Liver (tissue), 9 donors: ENCODE data around the gene FGR. TPM values are rescaled to one million over a fixed set of nuclear protein-coding genes. Genes with fewer than 3 reads are reported as not detected.

ENCODE experiments used
- DNase-seq: peaks from one replicate; pipeline ENCODE4 v3.0.0-alpha.2; 2017; ENCODE audit warnings: low spot score
- H3K27ac ChIP-seq, 2 donors: one replicate each; pipeline ENCODE4 v1.7.0; 2013; ENCODE audit warnings: inconsistent platforms in 2 of 2, low read length in 2 of 2, control low read depth in 1 of 2, low read depth in 1 of 2, mild to moderate bottlenecking in 1 of 2
- H3K27me3 ChIP-seq, 4 donors: one replicate each; pipeline versions ENCODE4 v1.6.1 to v1.7.0; 2013; ENCODE audit warnings: low read length in 3 of 4, inconsistent platforms in 1 of 4, mild to moderate bottlenecking in 1 of 4, moderate library complexity in 1 of 4; ENCODE audit not compliant: control insufficient read depth in 4 of 4, insufficient read depth in 4 of 4
- H3K36me3 ChIP-seq, 4 donors: one replicate each; pipeline versions ENCODE4 v1.6.1 to v1.7.0; 2013; ENCODE audit warnings: low read length in 3 of 4, mild to moderate bottlenecking in 3 of 4, low read depth in 1 of 4, moderate library complexity in 1 of 4; ENCODE audit not compliant: control insufficient read depth in 4 of 4, insufficient read depth in 3 of 4
- H3K4me1 ChIP-seq, 4 donors: one replicate each; pipeline versions ENCODE4 v1.6.1 to v1.7.0; 2013; ENCODE audit warnings: low read length in 3 of 4, mild to moderate bottlenecking in 3 of 4, moderate library complexity in 1 of 4; ENCODE audit not compliant: control insufficient read depth in 4 of 4, insufficient read depth in 4 of 4
- H3K4me3 ChIP-seq, 3 donors: one replicate each; pipeline versions ENCODE4 v1.6.1 to v1.7.0; 2013; ENCODE audit warnings: low read length in 3 of 3, control low read depth in 1 of 3, low read depth in 1 of 3, mild to moderate bottlenecking in 1 of 3
- H3K9ac ChIP-seq, 2 donors: one replicate each; pipeline ENCODE4 v1.7.0; 2013; ENCODE audit warnings: low read length in 2 of 2, mild to moderate bottlenecking in 2 of 2, moderate library complexity in 2 of 2, control low read depth in 1 of 2, low read depth in 1 of 2
- H3K9me3 ChIP-seq, 4 donors: one replicate each; pipeline versions ENCODE4 v1.6.1 to v1.7.0; 2013; ENCODE audit warnings: low read length in 3 of 4; ENCODE audit not compliant: control insufficient read depth in 4 of 4
- GABPA ChIP-seq, 2 donors: IDR thresholded peaks in 1 of 2; conservative IDR thresholded peaks in 1 of 2; 2 replicates each; pipeline ENCODE4 v1.6.1; 2016; ENCODE audit warnings: antibody characterized with exemption in 2 of 2, mild to moderate bottlenecking in 1 of 2, moderate library complexity in 1 of 2
- NR2F2 ChIP-seq: IDR thresholded peaks from 2 replicates; pipeline ENCODE4 v1.6.1; 2016; ENCODE audit warnings: antibody characterized with exemption
- RAD21 ChIP-seq, 2 donors: IDR thresholded peaks; 2 replicates each; pipeline ENCODE4 v1.6.1; 2016; ENCODE audit warnings: antibody characterized with exemption in 2 of 2, mild to moderate bottlenecking in 2 of 2
- RXRA ChIP-seq, 2 donors: IDR thresholded peaks; 2 replicates each; pipeline ENCODE4 v1.6.1; 2017 to 2018; ENCODE audit warnings: antibody characterized with exemption in 2 of 2, mild to moderate bottlenecking in 1 of 2
- SP1 ChIP-seq: IDR thresholded peaks from 2 replicates; pipeline ENCODE4 v1.6.1; 2018; ENCODE audit warnings: antibody characterized with exemption, mild to moderate bottlenecking
- TAF1 ChIP-seq: conservative IDR thresholded peaks from 2 replicates; pipeline ENCODE4 v1.6.1; 2016; ENCODE audit warnings: antibody characterized with exemption, mild to moderate bottlenecking
- WGBS: extraction: QIAGEN DNeasy Blood & Tissue Kit; methylation state at CpG from one replicate; pipeline ENCODE4 v1.1.7; 2013; 5-methylcytosine and 5-hydroxymethylcytosine counted together
- polyA plus RNA-seq, 2 donors: library from polyadenylated mRNA; stranded (reverse) in 1 of 2; unstranded in 1 of 2; fragments of 200-250 nt in 1 of 2; fragments of >200 nt in 1 of 2; fragmentation: Nextera tagmentation in 1 of 2; extraction: Ambion mirVana in 1 of 2; gene quantifications; one replicate each; pipeline versions ENCODE4 v1.2.1 to v1.2.3, GENCODE V29; 2013 to 2015
- total RNA-seq, 2 donors: library from RNA; depleted of rRNA; stranded (reverse); fragments of >200 nt; gene quantifications; one replicate each; pipeline ENCODE4 v1.2.3, GENCODE V29; 2014
- TF ChIP-seq, protein P1 (sequence below): IDR thresholded peaks from 2 replicates; pipeline ENCODE4 v1.6.1; 2016; ENCODE audit warnings: antibody characterized with exemption
- TF ChIP-seq, protein P2 (sequence below): IDR thresholded peaks from 2 replicates; pipeline ENCODE4 v1.6.1; 2016; ENCODE audit warnings: antibody characterized with exemption
- TF ChIP-seq, protein P3 (sequence below): IDR thresholded peaks from 2 replicates; pipeline ENCODE4 v1.6.1; 2016; ENCODE audit warnings: antibody characterized with exemption, mild to moderate bottlenecking
- TF ChIP-seq, protein P4 (sequence below): fragments of 150-350 bp; IDR thresholded peaks from 2 replicates; pipeline ENCODE4 v1.5.1; 2017; ENCODE audit warnings: improper control_type of control experiment, low read depth, low read length; ENCODE audit not compliant: missing input control
- donor health status: healthy.
- donor health status: healthy.
- donor health status: healthy.
- donor health status: healthy.
- donor health status: healthy.

Gene FGR
- total and polyA plus RNA-seq, 4 donors = 2.8 to 20.2 (median 6.2) TPM

DNA sequence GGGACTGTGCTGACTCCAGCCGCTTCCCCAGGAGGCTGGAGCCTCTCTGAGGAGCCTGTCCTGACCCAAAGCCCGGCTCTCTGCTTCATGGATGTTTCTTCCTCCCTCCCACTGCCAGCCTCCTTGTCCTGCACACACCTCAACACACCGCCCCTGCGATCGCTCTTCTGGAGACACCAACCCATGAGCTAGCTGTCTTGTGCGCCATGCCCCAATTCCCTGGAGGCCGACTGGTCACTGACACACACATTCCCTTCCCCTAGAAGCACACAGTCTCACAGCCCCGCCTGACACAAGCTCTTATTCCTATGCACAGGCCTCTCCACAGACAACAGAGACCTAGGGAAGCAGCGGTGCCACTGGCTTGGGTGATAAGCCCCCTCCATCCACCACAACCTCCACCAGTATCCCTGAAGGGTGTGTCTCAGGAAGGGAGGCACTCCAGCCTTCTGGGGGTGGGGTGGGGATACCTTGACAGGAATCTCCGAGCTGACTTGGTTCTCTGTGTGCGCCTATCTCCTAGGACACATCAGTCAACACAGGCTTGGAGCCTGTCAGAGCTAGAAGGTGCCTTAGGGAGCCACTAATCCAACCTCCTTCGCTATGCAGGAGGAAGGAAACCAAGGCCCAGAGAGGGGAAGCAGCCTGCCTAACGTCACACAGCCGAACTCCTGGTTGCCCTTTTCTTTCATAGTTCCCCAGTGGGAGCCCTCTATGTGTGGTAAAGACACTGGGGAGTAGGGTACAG lies 62.1 kb downstream of the FGR start:
- Histone ChIP-seq H3K9ac (peak overlapping the region in 1 of 2 donors; percentile 26), H3K9me3 (no peaks in the 10 kb centered on the region), H3K4me1 (peaks cover 36 to 75% (median 52%) of the 10 kb centered on the region in 4 donors), H3K36me3 (no peaks in the 10 kb centered on the region), H3K27me3 (no peaks in the 10 kb centered on the region), H3K4me3 (no peak overlapping the region), H3K27ac (peak overlapping the region; percentile 15 to 28)
- DNase-seq = no peak
- 85% methylated on average over 14 of the region's 14 CpGs for WGBS
- TF ChIP-seq GABPA (IDR thresholded peaks at IDR 0.05 in 1 of 2, conservative IDR thresholded peaks at IDR 0.05 in 1 of 2) (no peak), NR2F2 (no peak), RXRA (IDR thresholded peaks at IDR 0.05) (peak in 1 of 2 donors; percentile 16)

DNA sequence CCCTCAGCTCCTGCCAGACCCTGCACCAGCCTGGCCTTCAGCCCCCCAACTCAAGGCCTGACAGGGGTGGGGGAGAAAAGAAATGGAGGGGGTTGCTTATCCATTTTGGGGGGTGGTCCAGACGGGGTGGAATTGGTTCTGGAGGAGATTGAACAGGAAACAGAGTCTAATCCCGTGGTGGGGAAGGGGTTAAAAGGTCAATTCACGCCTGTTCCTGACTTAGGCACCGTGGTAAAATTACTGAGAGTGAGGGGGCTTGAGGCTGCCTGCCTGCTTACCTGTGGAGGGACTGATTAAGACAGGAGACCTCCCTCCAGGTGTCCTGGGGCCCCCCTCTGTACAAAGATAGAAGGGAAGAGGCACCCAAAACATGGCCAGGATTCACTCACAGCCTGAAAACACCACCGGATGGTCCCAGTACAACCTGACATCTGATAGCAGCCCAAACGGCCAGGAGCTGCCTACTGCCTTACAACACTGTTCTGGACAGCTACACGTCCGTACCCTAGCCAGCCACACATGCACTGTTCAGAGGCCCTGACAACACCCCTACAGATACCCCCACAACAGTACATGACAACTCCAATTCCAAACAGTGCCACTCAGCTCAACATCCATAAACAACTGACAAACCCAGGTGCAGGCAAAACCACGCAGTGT lies 62.8 kb downstream of the FGR start:
- H3K9ac ChIP-seq = no peak overlapping the region
- TF ChIP-seq RAD21 (IDR thresholded peaks at IDR 0.05) (no peak), TAF1 (no peak)
- TF ChIP-seq, protein P1, sequence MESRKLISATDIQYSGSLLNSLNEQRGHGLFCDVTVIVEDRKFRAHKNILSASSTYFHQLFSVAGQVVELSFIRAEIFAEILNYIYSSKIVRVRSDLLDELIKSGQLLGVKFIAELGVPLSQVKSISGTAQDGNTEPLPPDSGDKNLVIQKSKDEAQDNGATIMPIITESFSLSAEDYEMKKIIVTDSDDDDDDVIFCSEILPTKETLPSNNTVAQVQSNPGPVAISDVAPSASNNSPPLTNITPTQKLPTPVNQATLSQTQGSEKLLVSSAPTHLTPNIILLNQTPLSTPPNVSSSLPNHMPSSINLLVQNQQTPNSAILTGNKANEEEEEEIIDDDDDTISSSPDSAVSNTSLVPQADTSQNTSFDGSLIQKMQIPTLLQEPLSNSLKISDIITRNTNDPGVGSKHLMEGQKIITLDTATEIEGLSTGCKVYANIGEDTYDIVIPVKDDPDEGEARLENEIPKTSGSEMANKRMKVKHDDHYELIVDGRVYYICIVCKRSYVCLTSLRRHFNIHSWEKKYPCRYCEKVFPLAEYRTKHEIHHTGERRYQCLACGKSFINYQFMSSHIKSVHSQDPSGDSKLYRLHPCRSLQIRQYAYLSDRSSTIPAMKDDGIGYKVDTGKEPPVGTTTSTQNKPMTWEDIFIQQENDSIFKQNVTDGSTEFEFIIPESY = no peak
- TF ChIP-seq, protein P2, sequence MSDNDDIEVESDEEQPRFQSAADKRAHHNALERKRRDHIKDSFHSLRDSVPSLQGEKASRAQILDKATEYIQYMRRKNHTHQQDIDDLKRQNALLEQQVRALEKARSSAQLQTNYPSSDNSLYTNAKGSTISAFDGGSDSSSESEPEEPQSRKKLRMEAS = no peak
- TF ChIP-seq, protein P3, sequence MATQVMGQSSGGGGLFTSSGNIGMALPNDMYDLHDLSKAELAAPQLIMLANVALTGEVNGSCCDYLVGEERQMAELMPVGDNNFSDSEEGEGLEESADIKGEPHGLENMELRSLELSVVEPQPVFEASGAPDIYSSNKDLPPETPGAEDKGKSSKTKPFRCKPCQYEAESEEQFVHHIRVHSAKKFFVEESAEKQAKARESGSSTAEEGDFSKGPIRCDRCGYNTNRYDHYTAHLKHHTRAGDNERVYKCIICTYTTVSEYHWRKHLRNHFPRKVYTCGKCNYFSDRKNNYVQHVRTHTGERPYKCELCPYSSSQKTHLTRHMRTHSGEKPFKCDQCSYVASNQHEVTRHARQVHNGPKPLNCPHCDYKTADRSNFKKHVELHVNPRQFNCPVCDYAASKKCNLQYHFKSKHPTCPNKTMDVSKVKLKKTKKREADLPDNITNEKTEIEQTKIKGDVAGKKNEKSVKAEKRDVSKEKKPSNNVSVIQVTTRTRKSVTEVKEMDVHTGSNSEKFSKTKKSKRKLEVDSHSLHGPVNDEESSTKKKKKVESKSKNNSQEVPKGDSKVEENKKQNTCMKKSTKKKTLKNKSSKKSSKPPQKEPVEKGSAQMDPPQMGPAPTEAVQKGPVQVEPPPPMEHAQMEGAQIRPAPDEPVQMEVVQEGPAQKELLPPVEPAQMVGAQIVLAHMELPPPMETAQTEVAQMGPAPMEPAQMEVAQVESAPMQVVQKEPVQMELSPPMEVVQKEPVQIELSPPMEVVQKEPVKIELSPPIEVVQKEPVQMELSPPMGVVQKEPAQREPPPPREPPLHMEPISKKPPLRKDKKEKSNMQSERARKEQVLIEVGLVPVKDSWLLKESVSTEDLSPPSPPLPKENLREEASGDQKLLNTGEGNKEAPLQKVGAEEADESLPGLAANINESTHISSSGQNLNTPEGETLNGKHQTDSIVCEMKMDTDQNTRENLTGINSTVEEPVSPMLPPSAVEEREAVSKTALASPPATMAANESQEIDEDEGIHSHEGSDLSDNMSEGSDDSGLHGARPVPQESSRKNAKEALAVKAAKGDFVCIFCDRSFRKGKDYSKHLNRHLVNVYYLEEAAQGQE = no peak
- no peaks in the 10 kb centered on the region for H3K9me3 ChIP-seq
- H3K4me3 ChIP-seq = no peak overlapping the region
- 26% methylated on average over 9 of the region's 9 CpGs for WGBS
- no peak for DNase-seq
- H3K27ac ChIP-seq = peak overlapping the region; percentile 5 to 21
- H3K27me3 ChIP-seq = no peaks in the 10 kb centered on the region
- H3K4me1 ChIP-seq = peaks cover 41 to 81% (median 59%) of the 10 kb centered on the region in 4 donors
- no peaks in the 10 kb centered on the region for H3K36me3 ChIP-seq

DNA sequence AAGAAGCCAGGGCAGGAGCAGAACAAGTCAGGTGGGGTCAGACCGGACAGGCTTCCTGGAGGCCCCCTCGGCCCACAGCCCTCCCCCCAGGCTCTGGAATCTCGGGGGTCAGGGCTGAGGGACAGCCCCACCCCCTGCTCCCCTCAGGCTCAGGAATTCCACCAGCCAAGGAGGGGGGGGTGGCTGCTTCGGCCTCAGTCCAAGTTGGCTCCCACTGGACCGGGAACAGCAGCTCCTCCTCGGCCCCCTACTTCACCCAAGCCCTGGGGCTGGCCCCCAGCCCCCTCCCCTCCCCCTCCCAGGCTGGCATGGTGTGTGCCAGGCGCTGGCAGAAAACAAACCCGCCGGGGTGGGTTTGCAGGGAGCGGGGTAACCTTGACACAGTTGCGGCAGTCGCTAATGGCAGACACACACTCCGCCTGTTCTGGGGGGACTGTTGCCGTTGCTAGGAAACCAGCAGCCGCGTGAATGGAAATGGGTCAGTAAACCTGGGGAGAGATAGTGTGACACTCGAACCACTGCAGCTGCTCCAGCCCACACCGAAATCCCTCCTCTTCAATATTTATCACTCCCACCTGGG lies 63.5 kb downstream of the FGR start:
- Histone ChIP-seq H3K36me3 (no peaks in the 10 kb centered on the region), H3K4me3 (no peak overlapping the region), H3K27ac (peak overlapping the region; percentile 5 to 61), H3K27me3 (no peaks in the 10 kb centered on the region), H3K9ac (no peak overlapping the region), H3K9me3 (no peaks in the 10 kb centered on the region), H3K4me1 (peaks cover 40 to 81% (median 58%) of the 10 kb centered on the region in 4 donors)
- TF ChIP-seq, protein P4, sequence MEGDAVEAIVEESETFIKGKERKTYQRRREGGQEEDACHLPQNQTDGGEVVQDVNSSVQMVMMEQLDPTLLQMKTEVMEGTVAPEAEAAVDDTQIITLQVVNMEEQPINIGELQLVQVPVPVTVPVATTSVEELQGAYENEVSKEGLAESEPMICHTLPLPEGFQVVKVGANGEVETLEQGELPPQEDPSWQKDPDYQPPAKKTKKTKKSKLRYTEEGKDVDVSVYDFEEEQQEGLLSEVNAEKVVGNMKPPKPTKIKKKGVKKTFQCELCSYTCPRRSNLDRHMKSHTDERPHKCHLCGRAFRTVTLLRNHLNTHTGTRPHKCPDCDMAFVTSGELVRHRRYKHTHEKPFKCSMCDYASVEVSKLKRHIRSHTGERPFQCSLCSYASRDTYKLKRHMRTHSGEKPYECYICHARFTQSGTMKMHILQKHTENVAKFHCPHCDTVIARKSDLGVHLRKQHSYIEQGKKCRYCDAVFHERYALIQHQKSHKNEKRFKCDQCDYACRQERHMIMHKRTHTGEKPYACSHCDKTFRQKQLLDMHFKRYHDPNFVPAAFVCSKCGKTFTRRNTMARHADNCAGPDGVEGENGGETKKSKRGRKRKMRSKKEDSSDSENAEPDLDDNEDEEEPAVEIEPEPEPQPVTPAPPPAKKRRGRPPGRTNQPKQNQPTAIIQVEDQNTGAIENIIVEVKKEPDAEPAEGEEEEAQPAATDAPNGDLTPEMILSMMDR = no peak
- TF ChIP-seq RAD21 (IDR thresholded peaks at IDR 0.05) (no peak), SP1 (no peak), RXRA (IDR thresholded peaks at IDR 0.05) (no peak)
- TF ChIP-seq, protein P2 = no peak
- TF ChIP-seq, protein P3 = no peak
- 52% methylated on average over 18 of the region's 18 CpGs for WGBS
- DNase-seq = no peak
